Stimulated activated CD4-positive, alpha-beta T cell treated with anti-CD3 and anti-CD28 coated beads, Interleukin-15, amount 100 ng/mL, for 48 hours (primary cell): ENCODE measurements around the gene CDK2AP2.

Experiments
- DNase-seq, 2 donors: peaks; one replicate each; pipeline ENCODE4 v3.0.0-alpha.2; 2020; ENCODE audit warnings: low read depth in 2 of 2

CDK2AP2 gene

GRCh38 chr11:67503119-67504004 is 4.6 kb downstream of the CDK2AP2 start:
- DNase-seq, result no peak

- no peak for DNase-seq
Observed at GRCh38 chr11:67502328-67502979, 5.5 kb downstream of the CDK2AP2 start.

- no peak for DNase-seq
Observed at GRCh38 chr11:67501854-67502253, 6.1 kb downstream of the CDK2AP2 start.

- DNase-seq, result no peak
Observed at GRCh38 chr11:67500831-67501715, 6.9 kb downstream of the CDK2AP2 start.

GRCh38 chr11:67500484-67500821 is 7.5 kb downstream of the CDK2AP2 start:
- no peak for DNase-seq

GRCh38 chr11:67499808-67500483 is 8.0 kb downstream of the CDK2AP2 start:
- DNase-seq, result no peak

- DNase-seq, result no peak
Observed at GRCh38 chr11:67498544-67498972, 9.4 kb downstream of the CDK2AP2 start.

- no peak for DNase-seq
Observed at GRCh38 chr11:67497656-67498291, 10.2 kb downstream of the CDK2AP2 start.

- no peak for DNase-seq
Observed at GRCh38 chr11:67496113-67496512, 11.8 kb downstream of the CDK2AP2 start.

- DNase-seq, result no peak
Observed at GRCh38 chr11:67495234-67496005, 12.5 kb downstream of the CDK2AP2 start.

- no peak for DNase-seq
Observed at GRCh38 chr11:67494371-67495233, 13.4 kb downstream of the CDK2AP2 start.

GRCh38 chr11:67493548-67494370 is 14.2 kb downstream of the CDK2AP2 start:
- DNase-seq, result no peak

- peak in 1 of 2 donors; percentile 21 for DNase-seq
Observed at GRCh38 chr11:67492801-67493547, 15.0 kb downstream of the CDK2AP2 start.

- no peak for DNase-seq
Observed at GRCh38 chr11:67492069-67492727, 15.8 kb downstream of the CDK2AP2 start.

GRCh38 chr11:67491276-67492068 is 16.5 kb downstream of the CDK2AP2 start:
- DNase-seq, result no peak

- no peak for DNase-seq
Observed at GRCh38 chr11:67490727-67491065, 17.3 kb downstream of the CDK2AP2 start.
